ENCODE measurements around the gene DPH6.
"Not testable (repeated sequence)": the region's sequence is repeated elsewhere in the genome, so short reads cannot be mapped to it uniquely, and the experiment has no call there.

DPH6 gene

DNA sequence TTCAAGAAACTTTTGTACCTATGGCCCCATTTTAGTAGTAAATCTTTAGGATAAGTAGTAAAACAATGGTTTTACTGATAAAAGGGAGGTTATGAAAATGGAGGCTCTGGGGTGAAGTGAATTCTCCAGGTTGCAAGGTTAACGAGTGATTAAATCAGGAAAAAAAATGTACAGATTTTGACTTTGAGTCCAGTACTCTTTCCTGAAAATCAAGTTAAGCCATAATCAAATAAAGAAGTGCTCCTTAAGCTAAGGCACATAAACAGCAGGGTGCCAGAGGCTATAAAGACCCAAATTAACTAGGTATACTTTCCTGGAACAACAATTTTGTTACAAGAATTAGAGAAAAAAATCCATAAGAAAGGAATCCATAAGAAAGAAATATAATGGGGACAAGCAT, 114.7 kb downstream of the DPH6 start:
- DNase-seq = no peak

DNA sequence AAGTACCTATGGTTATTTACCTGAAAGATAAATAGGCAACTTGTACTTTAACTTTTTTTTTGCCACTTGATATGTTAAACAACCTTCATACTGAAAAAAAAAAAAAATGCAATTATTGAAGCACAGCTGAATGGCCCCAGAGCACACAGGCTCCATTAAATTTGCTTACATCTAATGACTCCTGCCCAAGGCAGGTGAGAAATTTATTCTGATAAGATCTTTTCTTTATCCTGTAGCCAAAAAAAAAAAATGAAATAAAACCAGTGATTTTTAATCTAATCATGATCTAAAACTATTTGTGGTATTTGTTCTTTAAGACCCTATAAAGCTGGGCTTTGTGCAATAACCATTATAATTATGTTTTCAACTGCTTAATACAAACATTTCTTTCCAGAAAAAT, 115.7 kb downstream of the DPH6 start:
- no peak for DNase-seq

- DNase-seq = no peak
Observed at GRCh38 chr15:35427496-35427895, 118.5 kb downstream of the DPH6 start.

GRCh38 chr15:35427091-35427490, 118.9 kb downstream of the DPH6 start:
- no peak for DNase-seq

DNA sequence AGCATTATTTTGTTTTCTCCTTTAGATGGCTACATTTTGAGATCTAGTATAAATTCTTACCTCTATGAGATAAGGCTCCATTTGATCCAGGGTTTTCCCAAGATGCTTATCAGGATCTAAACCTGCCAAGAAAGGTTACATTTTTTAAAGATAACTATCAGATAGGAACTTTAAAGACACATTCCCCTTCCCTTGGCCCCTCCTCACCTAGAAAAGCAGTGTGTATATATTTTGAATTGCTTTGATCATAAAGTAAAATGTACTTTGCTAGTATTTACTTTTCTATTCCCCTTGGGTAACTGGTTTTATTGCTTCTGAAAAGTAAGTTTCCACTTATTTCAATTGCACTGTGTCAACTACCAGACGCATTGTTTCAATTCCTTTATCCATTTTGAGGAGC, 135.2 kb downstream of the DPH6 start:
- DNase-seq = no peak

DNA sequence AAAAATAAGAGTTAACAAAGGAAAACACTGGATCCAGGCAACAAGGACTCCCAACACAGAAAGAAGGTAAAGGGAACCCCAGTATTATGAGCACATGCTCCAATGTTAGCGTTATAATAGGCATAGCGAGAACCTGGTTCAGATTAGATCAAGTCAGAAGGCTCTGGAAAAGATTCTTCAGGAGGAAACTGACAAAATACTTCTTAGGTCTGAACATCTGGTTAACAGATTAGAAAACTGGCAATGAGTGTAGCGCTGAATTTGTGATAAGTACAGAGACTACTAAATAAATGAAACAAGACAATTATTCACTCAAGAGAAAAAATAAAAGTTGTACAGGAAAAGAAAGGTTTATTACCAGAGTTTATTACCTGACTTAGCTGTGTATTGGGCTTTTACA, 146.1 kb downstream of the DPH6 start:
- no peak for DNase-seq

- DNase-seq = no peak
Observed at GRCh38 chr15:35397027-35397426, 148.9 kb downstream of the DPH6 start.

- no peak for DNase-seq
Observed at GRCh38 chr15:35394416-35394815, 151.5 kb downstream of the DPH6 start.

DNA sequence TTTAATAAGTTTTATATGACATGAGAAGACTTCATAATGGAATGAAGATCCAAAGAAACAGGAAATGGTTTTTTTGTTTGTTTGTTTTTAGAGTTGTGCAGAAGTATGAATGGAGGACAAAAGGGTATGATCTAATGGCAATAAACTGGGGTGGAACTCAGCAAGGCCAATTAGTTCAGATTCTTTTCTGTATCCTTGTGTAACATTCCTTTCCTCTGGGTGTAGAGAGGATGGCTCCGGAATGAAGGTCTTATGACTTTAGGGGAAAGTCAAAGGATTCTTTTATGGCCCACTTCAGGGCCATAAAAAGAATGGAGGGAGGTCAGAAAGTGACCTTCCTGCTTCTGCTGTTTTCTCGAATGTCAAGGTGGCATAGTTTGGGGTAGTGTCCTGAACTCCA, 152.6 kb downstream of the DPH6 start:
- DNase-seq = no peak

GRCh38 chr15:35391408-35391984, 154.5 kb downstream of the DPH6 start:
- not testable (repeated sequence) for DNase-seq

DNA sequence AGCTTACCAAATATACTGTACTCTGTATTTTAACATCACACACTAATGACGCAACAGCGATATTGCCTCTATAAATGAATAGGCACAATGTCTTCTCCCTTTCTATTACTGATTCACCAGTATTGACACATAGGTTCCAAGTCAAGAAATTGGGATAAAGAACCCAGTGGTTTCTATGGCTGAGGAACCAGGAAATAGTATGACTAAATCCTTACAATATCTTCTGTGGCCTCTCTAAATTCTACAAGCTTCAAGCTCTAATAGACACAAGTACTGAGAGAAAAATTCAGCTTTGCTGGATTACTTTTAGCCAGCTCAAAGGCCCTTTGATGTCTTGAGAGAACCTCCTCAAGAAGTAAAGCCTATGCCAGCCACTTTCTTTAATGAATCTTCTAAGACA, 162.5 kb downstream of the DPH6 start:
- no peak for DNase-seq

DNA sequence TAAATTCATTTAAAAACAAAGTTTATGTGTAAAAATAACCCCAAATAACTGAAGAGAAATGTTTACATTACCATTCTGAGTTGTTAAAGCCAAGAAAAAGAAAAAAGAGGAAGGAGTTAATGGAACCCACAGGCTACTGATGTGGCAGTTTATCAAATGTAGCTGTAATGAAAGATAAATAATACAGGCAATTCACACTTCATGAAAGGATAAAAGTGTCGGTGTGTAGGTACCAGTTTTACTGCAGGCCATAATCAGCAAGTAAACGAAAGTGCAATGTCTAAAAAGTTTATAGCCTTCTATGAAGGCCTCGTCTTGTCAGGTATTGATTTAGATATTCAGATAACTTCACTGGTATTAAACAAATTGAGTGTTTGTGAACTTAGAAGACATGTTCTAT, 164.6 kb downstream of the DPH6 start:
- DNase-seq = no peak

- no peak for DNase-seq
Observed at GRCh38 chr15:35379972-35380371, 166.0 kb downstream of the DPH6 start.

DNA sequence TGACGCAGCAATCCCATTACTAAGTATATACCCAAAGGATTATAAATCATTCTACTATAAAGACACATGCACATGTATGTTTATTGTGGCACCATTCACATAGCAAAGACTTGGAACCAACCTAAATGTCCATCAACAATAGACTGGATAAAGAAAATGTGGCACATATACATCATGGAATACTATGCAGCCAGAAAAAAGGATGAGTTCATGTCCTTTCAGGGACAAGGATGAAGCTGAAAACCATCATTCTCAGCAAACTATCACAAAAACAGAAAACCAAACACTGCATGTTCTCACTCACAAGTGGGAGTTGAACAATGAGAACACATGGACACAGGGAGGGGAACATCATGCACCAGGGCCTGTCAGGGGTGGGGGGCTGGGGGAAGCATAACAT, 167.5 kb downstream of the DPH6 start:
- DNase-seq = not testable (repeated sequence)

GRCh38 chr15:35376707-35377106, 169.3 kb downstream of the DPH6 start:
- DNase-seq = no peak

- no peak for DNase-seq
Observed at GRCh38 chr15:35374661-35375060, 171.3 kb downstream of the DPH6 start.

DNA sequence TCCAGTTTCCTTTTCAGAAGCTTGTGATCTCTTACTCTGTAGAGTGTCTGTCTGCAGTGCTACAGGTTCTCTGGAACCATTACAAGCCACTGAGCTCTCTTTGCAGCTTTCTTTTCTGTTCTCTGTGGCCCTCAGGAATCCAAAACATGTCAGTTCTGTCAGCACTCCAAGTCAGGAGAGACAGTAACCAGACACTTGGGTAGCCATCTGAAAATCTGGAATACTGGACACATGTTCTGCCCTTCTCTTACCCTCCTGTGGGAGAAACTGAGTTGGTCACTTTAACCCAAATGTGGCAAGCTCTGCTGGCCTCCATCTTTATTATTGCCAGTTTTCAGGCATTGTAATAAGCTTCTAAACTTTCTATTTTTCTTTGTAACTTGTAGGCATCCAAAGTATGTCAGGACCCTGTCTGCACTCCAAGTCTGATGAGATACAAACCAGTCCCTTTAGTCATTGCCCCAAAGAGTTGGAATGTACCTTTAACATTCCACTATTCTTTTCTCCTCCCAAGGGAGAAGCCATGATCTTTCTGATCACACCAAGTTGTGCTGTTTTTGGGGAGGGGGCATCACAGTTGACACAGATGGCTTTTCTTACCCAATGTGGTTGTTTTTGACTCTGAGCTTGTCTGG, 183.7 kb downstream of the DPH6 start:
- no peak for DNase-seq

- no peak for DNase-seq
Observed at GRCh38 chr15:35358824-35359223, 187.1 kb downstream of the DPH6 start.

- no peak for DNase-seq
Observed at GRCh38 chr15:35351059-35351458, 194.9 kb downstream of the DPH6 start.

DNA sequence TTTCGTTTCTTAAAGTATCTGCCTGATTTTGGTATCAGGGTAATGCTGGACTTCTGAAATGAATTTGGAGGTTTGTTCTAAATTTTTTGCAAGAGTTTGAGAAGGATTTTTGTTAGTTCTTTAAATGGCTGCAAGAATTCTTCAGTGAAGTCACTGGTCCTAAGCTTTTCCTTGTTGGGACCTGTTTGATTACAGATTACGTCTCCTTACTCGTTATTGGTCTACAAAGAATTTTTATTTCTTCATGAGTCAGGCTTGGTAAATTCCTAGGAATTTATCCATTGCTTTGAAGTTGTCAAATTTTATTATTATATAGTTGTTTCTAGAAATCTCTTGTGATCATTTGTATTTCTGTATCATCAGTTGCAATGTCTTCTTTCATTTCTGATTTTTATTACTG, 196.0 kb downstream of the DPH6 start:
- DNase-seq = no peak

DNA sequence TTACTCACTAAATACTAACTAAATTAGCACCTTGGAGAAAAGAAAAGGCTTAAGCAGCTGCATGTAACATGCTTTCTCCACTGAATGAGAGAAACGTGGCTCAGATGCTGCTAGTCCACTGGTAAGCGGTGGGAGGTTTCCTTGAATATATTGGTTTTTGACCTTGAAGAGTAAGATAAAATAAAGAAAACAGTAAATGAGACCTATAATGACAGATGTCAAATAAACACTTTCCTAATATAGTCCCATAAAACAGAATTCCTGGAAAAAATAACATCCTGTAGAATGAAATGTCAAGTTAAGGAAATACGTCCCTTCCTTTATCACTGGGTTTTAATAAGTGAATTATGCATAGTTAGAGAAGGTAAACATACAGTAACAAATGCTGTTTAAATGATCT, 215.0 kb downstream of the DPH6 start:
- DNase-seq = no peak

- DNase-seq = no peak
Observed at GRCh38 chr15:35330048-35330695, 215.8 kb downstream of the DPH6 start.

DNA sequence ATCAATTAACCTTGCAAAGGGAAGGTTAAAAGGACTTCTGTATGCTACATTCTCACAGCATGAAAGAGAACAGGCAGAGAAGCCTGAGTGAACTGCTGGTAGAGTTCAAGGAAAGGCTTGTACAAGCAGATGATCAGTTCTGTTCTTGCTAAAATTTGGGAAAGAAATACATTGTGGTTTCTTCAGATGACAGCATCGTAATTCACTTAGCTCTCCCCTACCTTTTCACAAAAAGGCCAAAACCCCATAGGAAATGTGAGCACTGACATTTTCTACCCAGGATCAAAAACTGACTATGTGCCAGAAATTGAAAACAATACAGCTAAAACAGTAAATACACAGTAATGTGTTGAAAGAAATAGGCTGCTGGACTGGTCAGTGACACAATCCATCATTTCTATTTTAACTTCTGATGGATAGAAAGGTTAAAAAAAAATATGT, 216.4 kb downstream of the DPH6 start:
- no peak for DNase-seq

- DNase-seq = not testable (repeated sequence)
Observed at GRCh38 chr15:35328836-35329235, 217.1 kb downstream of the DPH6 start.

- no peak for DNase-seq
Observed at GRCh38 chr15:35327789-35328188, 218.2 kb downstream of the DPH6 start.

All from RPMI8226 (cell line).